ENCODE data around the gene TMEM161B. TPM values are rescaled to one million over a fixed set of nuclear protein-coding genes. Genes with fewer than 3 reads are reported as not detected.

Gene TMEM161B
- total and polyA plus RNA-seq, 2 of the 13 experiments (the other 11 are each of a cell fraction or from before 2014, with no cell fraction given) = 15.0 to 22.1 TPM

DNA sequence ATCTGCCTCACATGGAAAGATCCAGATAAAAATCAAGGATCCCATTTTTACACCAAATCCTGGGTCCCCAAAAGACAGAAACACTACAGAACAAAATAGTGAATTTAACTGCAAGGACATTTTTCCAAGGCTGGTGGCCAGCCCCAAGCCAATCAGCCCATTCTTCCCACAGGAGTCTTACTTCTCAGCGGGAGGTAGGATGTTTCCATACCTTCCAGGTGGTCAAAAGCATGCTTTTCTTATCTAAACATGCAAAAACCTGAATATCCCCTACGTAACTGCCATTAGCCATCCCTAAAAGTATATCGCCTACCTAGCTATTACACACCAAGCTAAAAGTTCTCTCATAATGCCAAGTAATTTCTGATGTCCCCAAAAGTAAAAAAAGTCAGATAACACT, 20.6 kb downstream of the TMEM161B start:
- Histone ChIP-seq H3K9me3 (ENCODE audit: low read length) (no peaks in the 10 kb centered on the region), H3K79me2 (ENCODE audit: insufficient read depth, low read length) (peaks cover 87% of the 10 kb centered on the region), H3K4me3 (replicated peaks in 1 of 3; ENCODE audit: insufficient read depth in 1 of 3, low read depth in 2 of 3, low read length in 3 of 3) (no peak overlapping the region), H3K4me1 (ENCODE audit: insufficient read depth, low read length) (peaks cover 58% of the 10 kb centered on the region), H3K4me2 (ENCODE audit: low read depth, low read length) (no peak overlapping the region), H2AFZ (ENCODE audit: low read length) (no peak overlapping the region), H3K9ac (ENCODE audit: insufficient read depth, low read depth, low read length) (no peak overlapping the region), H3K27ac (ENCODE audit: extremely low read length, insufficient read depth, low read length) (no peak overlapping the region), H4K20me1 (ENCODE audit: insufficient read depth, low read length) (no peaks in the 10 kb centered on the region), H3K36me3 (replicated peaks in 1 of 2; ENCODE audit: control insufficient read depth in 1 of 2, insufficient read depth in 2 of 2, low read length in 2 of 2) (no peaks in the 10 kb centered on the region), H3K27me3 (ENCODE audit: control insufficient read depth in 1 of 2, insufficient read depth in 2 of 2, low read length in 2 of 2) (no peaks in the 10 kb centered on the region)
- no TSS peak for BruUV-seq (replicated peaks)
- no peak for FAIRE-seq
- DNase-seq (ENCODE audit: low spot score) = no peak
- TF ChIP-seq SMARCE1 (IDR thresholded peaks at IDR 0.05; ENCODE audit: borderline replicate concordance) (no peak), MXI1 (IDR thresholded peaks at IDR 0.05; ENCODE audit: borderline replicate concordance, low read depth, low read length) (no peak), ZNF7 (CRISPR knock-in tag; IDR thresholded peaks at IDR 0.05) (no peak), ZNF546 (CRISPR knock-in tag; conservative IDR thresholded peaks at IDR 0.05) (no peak), ZSCAN22 (CRISPR knock-in tag; IDR thresholded peaks at IDR 0.05) (no peak), ZNF792 (CRISPR knock-in tag; IDR thresholded peaks at IDR 0.05) (no peak), KDM5A (IDR thresholded peaks at IDR 0.05; ENCODE audit: borderline replicate concordance, low read length) (no peak), ETV5 (CRISPR knock-in tag; IDR thresholded peaks at IDR 0.05; ENCODE audit: borderline replicate concordance) (no peak), FOXJ3 (CRISPR knock-in tag; IDR thresholded peaks at IDR 0.05; ENCODE audit: borderline replicate concordance) (no peak), SOX13 (IDR thresholded peaks at IDR 0.05) (no peak), SOX13 (CRISPR knock-in tag; conservative IDR thresholded peaks at IDR 0.05 in 1 of 2, IDR thresholded peaks at IDR 0.05 in 1 of 2) (no peak)
- TF ChIP-seq, protein P1, sequence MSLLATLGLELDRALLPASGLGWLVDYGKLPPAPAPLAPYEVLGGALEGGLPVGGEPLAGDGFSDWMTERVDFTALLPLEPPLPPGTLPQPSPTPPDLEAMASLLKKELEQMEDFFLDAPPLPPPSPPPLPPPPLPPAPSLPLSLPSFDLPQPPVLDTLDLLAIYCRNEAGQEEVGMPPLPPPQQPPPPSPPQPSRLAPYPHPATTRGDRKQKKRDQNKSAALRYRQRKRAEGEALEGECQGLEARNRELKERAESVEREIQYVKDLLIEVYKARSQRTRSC (CRISPR knock-in tag; IDR thresholded peaks at IDR 0.05; ENCODE audit: low read depth) = no peak
- intact Hi-C loops (cut with micrococcal nuclease; ENCODE audit: unreplicated experiment) (no loop called here), in situ Hi-C loops (cut with HindIII; ENCODE audit: extremely low pct_ligation_motif_present, low pct_unique_long_range_greater_than_20kb) (no loop called here)
- no peak for ATAC-seq
- WGBS (ENCODE audit: low lambda C conversion rate) = 100% methylated on average over 3 of the region's 3 CpGs
- POLR2A ChIA-PET = no interaction called here
- CTCF ChIA-PET (ENCODE audit: low intra/inter-chr PET ratio, low total read pairs) = no interaction called here

All from HepG2 (cell line).